ENCODE results near the gene GRIK4.

DNA sequence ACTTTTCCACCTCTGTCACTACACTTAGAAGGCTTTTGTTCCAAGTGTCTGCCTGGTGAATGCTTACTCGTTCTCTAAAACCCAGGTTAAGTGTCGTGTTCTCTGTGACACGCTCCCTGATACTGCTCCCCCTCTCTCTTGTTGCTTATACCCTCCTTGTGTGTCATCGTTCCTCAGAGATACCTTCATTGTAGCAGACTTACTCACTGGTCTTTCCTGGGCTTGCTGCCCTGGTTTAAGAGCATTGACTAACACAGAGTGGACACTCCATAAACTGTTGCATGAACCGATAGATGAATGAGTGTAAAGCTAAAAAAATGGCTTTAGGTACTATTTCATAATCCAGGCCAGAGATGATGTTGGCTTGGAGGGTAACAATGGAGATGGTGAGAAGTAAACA, 171.3 kb downstream of the GRIK4 start:
- TF ChIP-seq GATA2 (IDR thresholded peaks at IDR 0.05; ENCODE audit: low read depth, low read length): no peak
- TF ChIP-seq GATA3 (IDR thresholded peaks at IDR 0.05; ENCODE audit: low read depth, low read length): no peak
